ENCODE measurements around the gene LCORL. TPM values are rescaled to one million over a fixed set of nuclear protein-coding genes. Genes with fewer than 3 reads are reported as not detected.

LCORL gene
- total and polyA plus RNA-seq, 9 of the 15 experiments (the other 6 are each of a cell fraction or from before 2014, with no cell fraction given) = 3.1 to 24.5 (median 11.1) TPM

- TF ChIP-seq TSHZ1 (CRISPR knock-in tag; IDR thresholded peaks at IDR 0.05) = no peak
- TF ChIP-seq SUPT5H (IDR thresholded peaks at IDR 0.05) = peak; percentile 98
- no peak for TF ChIP-seq ZNF274 (IDR thresholded peaks at IDR 0.05; ENCODE audit: borderline replicate concordance, low read depth, low read length)
- no peak for TF ChIP-seq CREB5 (CRISPR knock-in tag; IDR thresholded peaks at IDR 0.05)
- no peak for TF ChIP-seq ZNF586 (CRISPR knock-in tag; conservative IDR thresholded peaks at IDR 0.05)
- peak; percentile 75 for TF ChIP-seq RBBP5 (IDR thresholded peaks at IDR 0.05; ENCODE audit: borderline replicate concordance, insufficient read depth, low read length, poor library complexity, severe bottlenecking)
- peak; percentile 94 for TF ChIP-seq CREM (IDR thresholded peaks at IDR 0.05; ENCODE audit: low read depth)
- no peak for TF ChIP-seq ZNF584 (CRISPR knock-in tag; IDR thresholded peaks at IDR 0.05; ENCODE audit: low read depth)
- TF ChIP-seq SMAD3 (CRISPR knock-in tag; conservative IDR thresholded peaks at IDR 0.05) = no peak
- no peak for TF ChIP-seq SRSF7 (optimal IDR thresholded peaks at IDR 0.05; ENCODE audit: low read depth, low read length)
- 0 out of 2 replicates have a peak, but pooled peaks have one; percentile 57 for TF ChIP-seq ZBTB12 (CRISPR knock-in tag; IDR thresholded peaks at IDR 0.05)
- TF ChIP-seq MBD2 (IDR thresholded peaks at IDR 0.05; ENCODE audit: borderline replicate concordance, low read depth) = peak; percentile 71; the same call in 1 of the 2 replicates
- no peak for TF ChIP-seq ZFPM2 (CRISPR knock-in tag; IDR thresholded peaks at IDR 0.05)
- TF ChIP-seq POLR2A (conservative IDR thresholded peaks at IDR 0.05) = peak; percentile 98
- TF ChIP-seq STAG1 (CRISPR knock-in tag; IDR thresholded peaks at IDR 0.05; ENCODE audit: borderline replicate concordance) = no peak
- no peak for TF ChIP-seq MEF2D (tag; conservative IDR thresholded peaks at IDR 0.05; ENCODE audit: low read depth)
- TF ChIP-seq ZNF699 (CRISPR knock-in tag; IDR thresholded peaks at IDR 0.05; ENCODE audit: insufficient replicate concordance) = no peak
- TF ChIP-seq ZFX (CRISPR knock-in tag; IDR thresholded peaks at IDR 0.05) = peak; percentile 98
- TF ChIP-seq KLF16 (IDR thresholded peaks at IDR 0.05) = no peak
- TF ChIP-seq ZNF408 (CRISPR knock-in tag; IDR thresholded peaks at IDR 0.05; ENCODE audit: low read depth) = no peak
- peak; percentile 97 for TF ChIP-seq MYBL2 (IDR thresholded peaks at IDR 0.05; ENCODE audit: low read depth)
- peak; percentile 91; the same call in 1 of the 2 replicates for TF ChIP-seq MYBL2 (CRISPR knock-in tag; IDR thresholded peaks at IDR 0.05; ENCODE audit: borderline replicate concordance)
Measured at GRCh38 chr4:17810260-17811077, 211.1 kb downstream of the LCORL start, which contains the start of the genes DCAF16 and NCAPG (continued).

Data from K562 (cell line).